Inflammatory macrophage (primary cell): ENCODE results near the gene IFT22.

Experiments used
- DNase-seq, 2 donors: peaks; one replicate each; pipeline ENCODE4 v3.0.0-alpha.2; 2020 to 2022

Gene IFT22

GRCh38 chr7:101277155-101277554 is 44.5 kb downstream of the IFT22 start:
- DNase-seq: no peak

DNA sequence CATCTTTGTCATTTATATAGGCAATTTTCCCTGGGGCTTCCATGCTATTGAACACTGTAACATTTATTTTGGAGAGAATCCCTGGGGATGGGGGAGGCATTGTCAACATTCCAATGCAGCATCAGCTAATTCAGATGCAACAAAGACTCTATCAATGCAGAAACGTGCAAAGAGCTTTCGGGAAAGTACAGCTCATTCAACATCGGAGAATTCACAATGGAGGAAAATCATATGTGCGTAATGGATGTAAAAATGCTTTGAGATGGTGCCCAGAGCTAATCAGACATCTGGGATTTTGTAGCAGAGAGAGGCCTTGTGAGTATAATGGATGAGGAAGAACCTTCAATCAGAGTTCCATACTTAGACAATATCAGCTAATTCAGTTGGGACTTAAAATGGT is 48.4 kb downstream of the IFT22 start:
- no peak for DNase-seq

DNA sequence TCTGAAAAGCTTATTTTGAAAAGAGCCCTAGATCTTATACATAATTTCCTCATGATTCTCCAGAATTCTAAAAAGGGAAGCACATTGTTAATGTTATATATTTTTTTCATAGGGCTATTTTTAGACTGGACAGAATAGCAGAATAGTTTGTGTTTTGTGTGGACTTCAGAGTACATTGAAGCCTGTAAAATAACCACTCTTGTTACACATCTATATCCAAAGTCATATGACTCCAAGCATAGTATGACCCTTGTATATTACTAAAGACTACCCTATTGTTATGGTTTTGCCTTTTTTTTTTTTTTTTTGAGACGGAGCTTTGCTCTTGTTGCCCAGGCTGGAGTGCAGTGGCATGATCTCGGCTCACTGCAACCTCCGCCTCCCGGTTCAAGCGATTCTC is 50.6 kb downstream of the IFT22 start:
- peak in 1 of 2 donors; percentile 29 for DNase-seq

- DNase-seq: no peak
Observed at GRCh38 chr7:101269664-101270063, 51.9 kb downstream of the IFT22 start.

DNA sequence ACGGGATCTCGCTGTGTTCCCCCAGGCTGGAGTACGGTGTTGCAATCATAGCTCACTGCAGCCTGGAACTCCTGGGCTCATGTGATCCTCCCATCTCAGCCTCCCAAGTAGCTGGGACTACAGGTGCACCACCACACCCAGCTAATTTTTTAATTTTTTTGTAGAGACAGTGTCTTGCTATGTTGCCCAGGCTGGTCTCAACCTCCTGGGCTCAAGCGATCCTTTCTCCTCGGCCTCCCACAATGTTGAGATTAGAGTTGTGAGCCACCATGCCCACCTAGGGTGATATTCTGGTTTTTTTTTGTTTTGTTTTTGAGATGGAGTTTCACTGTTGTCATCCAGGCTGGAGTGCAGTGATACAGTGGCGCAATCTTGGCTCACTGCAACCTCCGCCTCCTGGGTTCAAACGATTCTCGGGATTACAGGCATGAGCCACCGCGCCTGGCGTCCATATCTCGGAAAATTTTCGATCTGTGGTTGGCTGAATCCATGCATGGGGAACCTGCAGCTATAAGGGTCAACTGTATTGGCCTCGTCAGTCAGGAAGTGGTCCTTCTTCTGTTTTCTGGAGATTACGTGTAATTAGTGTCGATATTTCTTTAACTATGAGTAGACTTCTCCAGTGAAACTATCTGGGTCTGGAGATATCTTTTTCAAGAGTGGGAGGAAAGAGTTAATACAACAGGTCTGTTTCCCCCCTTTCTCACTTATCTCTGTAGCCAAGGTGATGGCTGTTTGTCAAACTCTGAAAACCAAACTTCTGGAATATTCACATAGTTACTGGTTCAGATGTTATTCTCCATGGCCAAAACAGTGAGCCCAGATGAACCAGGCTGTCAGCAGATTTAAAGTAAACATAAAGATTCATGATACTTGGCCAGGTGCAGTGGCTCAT is 55.7 kb downstream of the IFT22 start:
- DNase-seq: no peak

GRCh38 chr7:101264102-101264706 is 57.4 kb downstream of the IFT22 start:
- peak; percentile 37 to 66 for DNase-seq
